ENCODE data around the gene FGF2. TPM values are rescaled to one million over a fixed set of nuclear protein-coding genes. Genes with fewer than 3 reads are reported as not detected.

FGF2 gene
- total and polyA plus RNA-seq, 4 donors = 0.52 to 1.4 (median 0.98) TPM

DNA sequence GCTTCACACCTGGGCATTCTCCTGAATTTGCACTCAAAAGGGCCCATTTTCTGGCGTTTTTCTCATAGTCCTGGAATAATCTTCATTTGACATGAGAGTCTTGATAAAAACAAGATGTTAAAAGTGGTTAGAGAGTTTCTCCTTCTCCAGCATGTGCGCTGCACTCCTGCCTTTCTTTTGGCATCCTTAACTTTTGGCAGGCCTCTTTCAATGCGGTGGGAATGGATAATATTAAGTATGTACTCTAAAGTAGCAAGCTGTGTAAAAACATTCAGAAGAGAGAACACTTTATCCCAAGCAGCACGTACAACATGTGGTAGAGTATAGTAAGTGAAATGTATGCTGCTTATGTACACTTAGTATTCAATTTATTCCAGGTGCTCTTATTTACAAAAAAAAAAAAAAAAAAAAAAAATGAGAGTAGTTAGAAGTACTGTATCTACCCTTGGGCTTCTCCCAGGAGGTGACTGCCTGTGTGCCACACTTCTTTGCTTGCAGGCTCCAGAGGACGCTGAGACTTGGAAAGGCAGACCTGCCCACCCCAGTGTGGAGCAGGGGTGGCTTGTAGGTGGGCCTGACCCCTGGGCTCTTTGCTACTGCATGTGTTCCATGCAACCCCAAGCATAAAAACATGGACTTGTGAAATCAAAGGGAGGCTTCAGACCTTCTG, 3.9 kb downstream of the FGF2 start:
- 90% methylated on average over 5 of the region's 5 CpGs for WGBS
- DNase-seq (ENCODE audit: low spot score) = no peak
- Histone ChIP-seq H3K36me3 (ENCODE audit: control insufficient read depth in 4 of 4, insufficient read depth in 3 of 4, low read depth in 1 of 4, low read length in 3 of 4) (no peaks in the 10 kb centered on the region), H3K27ac (ENCODE audit: low read depth in 1 of 2, low read length in 2 of 2) (no peak overlapping the region), H3K27me3 (ENCODE audit: control insufficient read depth in 4 of 4, insufficient read depth in 4 of 4, low read length in 3 of 4) (no peaks in the 10 kb centered on the region), H3K4me1 (ENCODE audit: control insufficient read depth in 4 of 4, insufficient read depth in 4 of 4, low read length in 3 of 4) (peaks cover 0 to 13% (median 8%) of the 10 kb centered on the region in 4 donors), H3K9ac (ENCODE audit: low read depth in 1 of 2, low read length in 2 of 2) (no peak overlapping the region), H3K9me3 (ENCODE audit: control insufficient read depth in 4 of 4, low read length in 3 of 4) (no peaks in the 10 kb centered on the region), H3K4me3 (ENCODE audit: low read depth in 1 of 3, low read length in 3 of 3) (no peak overlapping the region)
- TF ChIP-seq YY1 (IDR thresholded peaks at IDR 0.05) (no peak), NR2F2 (IDR thresholded peaks at IDR 0.05) (no peak), RXRA (IDR thresholded peaks at IDR 0.05) (no peak), SP1 (IDR thresholded peaks at IDR 0.05) (no peak), FOXA1 (IDR thresholded peaks at IDR 0.05) (no peak), TAF1 (conservative IDR thresholded peaks at IDR 0.05) (no peak)
- TF ChIP-seq, protein P1, sequence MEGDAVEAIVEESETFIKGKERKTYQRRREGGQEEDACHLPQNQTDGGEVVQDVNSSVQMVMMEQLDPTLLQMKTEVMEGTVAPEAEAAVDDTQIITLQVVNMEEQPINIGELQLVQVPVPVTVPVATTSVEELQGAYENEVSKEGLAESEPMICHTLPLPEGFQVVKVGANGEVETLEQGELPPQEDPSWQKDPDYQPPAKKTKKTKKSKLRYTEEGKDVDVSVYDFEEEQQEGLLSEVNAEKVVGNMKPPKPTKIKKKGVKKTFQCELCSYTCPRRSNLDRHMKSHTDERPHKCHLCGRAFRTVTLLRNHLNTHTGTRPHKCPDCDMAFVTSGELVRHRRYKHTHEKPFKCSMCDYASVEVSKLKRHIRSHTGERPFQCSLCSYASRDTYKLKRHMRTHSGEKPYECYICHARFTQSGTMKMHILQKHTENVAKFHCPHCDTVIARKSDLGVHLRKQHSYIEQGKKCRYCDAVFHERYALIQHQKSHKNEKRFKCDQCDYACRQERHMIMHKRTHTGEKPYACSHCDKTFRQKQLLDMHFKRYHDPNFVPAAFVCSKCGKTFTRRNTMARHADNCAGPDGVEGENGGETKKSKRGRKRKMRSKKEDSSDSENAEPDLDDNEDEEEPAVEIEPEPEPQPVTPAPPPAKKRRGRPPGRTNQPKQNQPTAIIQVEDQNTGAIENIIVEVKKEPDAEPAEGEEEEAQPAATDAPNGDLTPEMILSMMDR (IDR thresholded peaks at IDR 0.05; ENCODE audit: low read depth, low read length, missing input control) = no peak
- TF ChIP-seq, protein P2, sequence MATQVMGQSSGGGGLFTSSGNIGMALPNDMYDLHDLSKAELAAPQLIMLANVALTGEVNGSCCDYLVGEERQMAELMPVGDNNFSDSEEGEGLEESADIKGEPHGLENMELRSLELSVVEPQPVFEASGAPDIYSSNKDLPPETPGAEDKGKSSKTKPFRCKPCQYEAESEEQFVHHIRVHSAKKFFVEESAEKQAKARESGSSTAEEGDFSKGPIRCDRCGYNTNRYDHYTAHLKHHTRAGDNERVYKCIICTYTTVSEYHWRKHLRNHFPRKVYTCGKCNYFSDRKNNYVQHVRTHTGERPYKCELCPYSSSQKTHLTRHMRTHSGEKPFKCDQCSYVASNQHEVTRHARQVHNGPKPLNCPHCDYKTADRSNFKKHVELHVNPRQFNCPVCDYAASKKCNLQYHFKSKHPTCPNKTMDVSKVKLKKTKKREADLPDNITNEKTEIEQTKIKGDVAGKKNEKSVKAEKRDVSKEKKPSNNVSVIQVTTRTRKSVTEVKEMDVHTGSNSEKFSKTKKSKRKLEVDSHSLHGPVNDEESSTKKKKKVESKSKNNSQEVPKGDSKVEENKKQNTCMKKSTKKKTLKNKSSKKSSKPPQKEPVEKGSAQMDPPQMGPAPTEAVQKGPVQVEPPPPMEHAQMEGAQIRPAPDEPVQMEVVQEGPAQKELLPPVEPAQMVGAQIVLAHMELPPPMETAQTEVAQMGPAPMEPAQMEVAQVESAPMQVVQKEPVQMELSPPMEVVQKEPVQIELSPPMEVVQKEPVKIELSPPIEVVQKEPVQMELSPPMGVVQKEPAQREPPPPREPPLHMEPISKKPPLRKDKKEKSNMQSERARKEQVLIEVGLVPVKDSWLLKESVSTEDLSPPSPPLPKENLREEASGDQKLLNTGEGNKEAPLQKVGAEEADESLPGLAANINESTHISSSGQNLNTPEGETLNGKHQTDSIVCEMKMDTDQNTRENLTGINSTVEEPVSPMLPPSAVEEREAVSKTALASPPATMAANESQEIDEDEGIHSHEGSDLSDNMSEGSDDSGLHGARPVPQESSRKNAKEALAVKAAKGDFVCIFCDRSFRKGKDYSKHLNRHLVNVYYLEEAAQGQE (IDR thresholded peaks at IDR 0.05) = no peak
- TF ChIP-seq, protein P3, sequence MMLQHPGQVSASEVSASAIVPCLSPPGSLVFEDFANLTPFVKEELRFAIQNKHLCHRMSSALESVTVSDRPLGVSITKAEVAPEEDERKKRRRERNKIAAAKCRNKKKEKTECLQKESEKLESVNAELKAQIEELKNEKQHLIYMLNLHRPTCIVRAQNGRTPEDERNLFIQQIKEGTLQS (IDR thresholded peaks at IDR 0.05) = no peak

DNA sequence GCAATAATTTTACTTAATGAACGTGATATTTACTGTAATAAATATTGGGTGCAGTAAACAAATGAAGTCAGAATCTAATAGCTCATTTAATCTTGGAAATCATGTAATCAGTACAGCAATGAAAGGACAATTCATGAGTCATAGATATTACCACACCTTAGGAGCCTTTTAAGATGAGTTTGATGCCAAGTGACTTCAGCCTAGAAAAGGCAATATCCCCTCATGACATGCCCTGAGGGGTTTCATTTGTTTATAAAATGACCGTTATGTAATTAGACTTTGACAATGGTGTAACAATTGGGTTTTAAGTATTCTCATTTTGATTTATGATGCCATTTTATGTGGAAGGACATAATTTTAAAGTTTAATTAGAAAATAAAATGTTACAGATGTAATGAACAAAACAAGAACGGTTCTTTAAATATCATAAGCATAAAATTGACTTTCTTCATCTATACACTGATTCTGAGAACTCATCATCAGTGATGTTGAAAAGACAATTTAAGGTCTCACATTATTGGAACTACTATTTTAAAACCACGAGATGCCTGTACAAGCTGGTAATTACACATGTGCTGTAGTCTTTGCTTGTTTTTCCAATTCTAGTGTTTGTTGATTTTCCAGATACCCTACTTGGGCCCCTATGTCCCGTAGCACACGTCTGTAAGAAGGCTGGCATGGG, 5.0 kb downstream of the FGF2 start:
- no peak overlapping the region for H3K9ac ChIP-seq (ENCODE audit: low read depth in 1 of 2, low read length in 2 of 2)
- H3K4me3 ChIP-seq (ENCODE audit: low read depth in 1 of 3, low read length in 3 of 3) = no peak overlapping the region
- no peaks in the 10 kb centered on the region for H3K36me3 ChIP-seq (ENCODE audit: control insufficient read depth in 4 of 4, insufficient read depth in 3 of 4, low read depth in 1 of 4, low read length in 3 of 4)
- H3K27ac ChIP-seq (ENCODE audit: low read depth in 1 of 2, low read length in 2 of 2) = no peak overlapping the region
- no peaks in the 10 kb centered on the region for H3K27me3 ChIP-seq (ENCODE audit: control insufficient read depth in 4 of 4, insufficient read depth in 4 of 4, low read length in 3 of 4)
- TF ChIP-seq, protein P2 (IDR thresholded peaks at IDR 0.05) = no peak
- TF ChIP-seq, protein P1 (IDR thresholded peaks at IDR 0.05; ENCODE audit: low read depth, low read length, missing input control) = no peak
- TF ChIP-seq HNF4A (conservative IDR thresholded peaks at IDR 0.05) = no peak
- TF ChIP-seq, protein P4, sequence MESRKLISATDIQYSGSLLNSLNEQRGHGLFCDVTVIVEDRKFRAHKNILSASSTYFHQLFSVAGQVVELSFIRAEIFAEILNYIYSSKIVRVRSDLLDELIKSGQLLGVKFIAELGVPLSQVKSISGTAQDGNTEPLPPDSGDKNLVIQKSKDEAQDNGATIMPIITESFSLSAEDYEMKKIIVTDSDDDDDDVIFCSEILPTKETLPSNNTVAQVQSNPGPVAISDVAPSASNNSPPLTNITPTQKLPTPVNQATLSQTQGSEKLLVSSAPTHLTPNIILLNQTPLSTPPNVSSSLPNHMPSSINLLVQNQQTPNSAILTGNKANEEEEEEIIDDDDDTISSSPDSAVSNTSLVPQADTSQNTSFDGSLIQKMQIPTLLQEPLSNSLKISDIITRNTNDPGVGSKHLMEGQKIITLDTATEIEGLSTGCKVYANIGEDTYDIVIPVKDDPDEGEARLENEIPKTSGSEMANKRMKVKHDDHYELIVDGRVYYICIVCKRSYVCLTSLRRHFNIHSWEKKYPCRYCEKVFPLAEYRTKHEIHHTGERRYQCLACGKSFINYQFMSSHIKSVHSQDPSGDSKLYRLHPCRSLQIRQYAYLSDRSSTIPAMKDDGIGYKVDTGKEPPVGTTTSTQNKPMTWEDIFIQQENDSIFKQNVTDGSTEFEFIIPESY (IDR thresholded peaks at IDR 0.05) = no peak
- peaks cover 0 to 13% (median 8%) of the 10 kb centered on the region in 4 donors for H3K4me1 ChIP-seq (ENCODE audit: control insufficient read depth in 4 of 4, insufficient read depth in 4 of 4, low read length in 3 of 4)
- DNase-seq (ENCODE audit: low spot score) = no peak
- 90% methylated on average over 6 of the region's 6 CpGs for WGBS
- H3K9me3 ChIP-seq (ENCODE audit: control insufficient read depth in 4 of 4, low read length in 3 of 4) = no peaks in the 10 kb centered on the region

All from liver (tissue), 9 donors.